Progenitor cell of endocrine pancreas (in vitro differentiated cells): ENCODE results near the gene OSBPL5. TPM values are rescaled to one million over a fixed set of nuclear protein-coding genes. Genes with fewer than 3 reads are reported as not detected.

Experiments
- DNase-seq: peaks from one replicate; pipeline ENCODE4 v3.0.0; 2021; ENCODE audit warnings: low spot score; ENCODE audit not compliant: unreplicated experiment
- H3K27ac Mint-ChIP-seq: 2 replicates; pipeline ENCODE4 v1.8.0; 2021; ENCODE audit warnings: mild to moderate bottlenecking, moderate library complexity, mixed read lengths
- H3K27me3 Mint-ChIP-seq: 2 replicates; pipeline ENCODE4 v1.8.0; 2021; ENCODE audit warnings: mixed read lengths
- H3K36me3 Mint-ChIP-seq: 2 replicates; pipeline ENCODE4 v1.8.0; 2022; ENCODE audit warnings: mixed read lengths; ENCODE audit not compliant: insufficient read depth
- H3K4me1 Mint-ChIP-seq: 2 replicates; pipeline ENCODE4 v1.8.0; 2021; ENCODE audit warnings: low read depth, mixed read lengths
- H3K4me3 Mint-ChIP-seq: 2 replicates; pipeline ENCODE4 v1.8.0; 2021; ENCODE audit warnings: low read depth, mild to moderate bottlenecking, moderate library complexity, mixed read lengths
- H3K9me3 Mint-ChIP-seq: 2 replicates; pipeline ENCODE4 v1.8.0; 2021; ENCODE audit warnings: low read depth, mixed read lengths
- total RNA-seq: library from RNA; stranded (reverse); gene quantifications from 2 replicates; pipeline ENCODE4 v1.2.1, GENCODE V29; 2021
- TF ChIP-seq, protein P1 (sequence below): fragments of 200-600 bp; sonication (generic); IDR thresholded peaks from one replicate; pipeline ENCODE4 v1.5.0; 2021; ENCODE audit warnings: antibody characterized with exemption, mild to moderate bottlenecking; ENCODE audit not compliant: unreplicated experiment

The OSBPL5 gene
- total RNA-seq, 1 donor from 2014 or later = 11.9 TPM

DNA sequence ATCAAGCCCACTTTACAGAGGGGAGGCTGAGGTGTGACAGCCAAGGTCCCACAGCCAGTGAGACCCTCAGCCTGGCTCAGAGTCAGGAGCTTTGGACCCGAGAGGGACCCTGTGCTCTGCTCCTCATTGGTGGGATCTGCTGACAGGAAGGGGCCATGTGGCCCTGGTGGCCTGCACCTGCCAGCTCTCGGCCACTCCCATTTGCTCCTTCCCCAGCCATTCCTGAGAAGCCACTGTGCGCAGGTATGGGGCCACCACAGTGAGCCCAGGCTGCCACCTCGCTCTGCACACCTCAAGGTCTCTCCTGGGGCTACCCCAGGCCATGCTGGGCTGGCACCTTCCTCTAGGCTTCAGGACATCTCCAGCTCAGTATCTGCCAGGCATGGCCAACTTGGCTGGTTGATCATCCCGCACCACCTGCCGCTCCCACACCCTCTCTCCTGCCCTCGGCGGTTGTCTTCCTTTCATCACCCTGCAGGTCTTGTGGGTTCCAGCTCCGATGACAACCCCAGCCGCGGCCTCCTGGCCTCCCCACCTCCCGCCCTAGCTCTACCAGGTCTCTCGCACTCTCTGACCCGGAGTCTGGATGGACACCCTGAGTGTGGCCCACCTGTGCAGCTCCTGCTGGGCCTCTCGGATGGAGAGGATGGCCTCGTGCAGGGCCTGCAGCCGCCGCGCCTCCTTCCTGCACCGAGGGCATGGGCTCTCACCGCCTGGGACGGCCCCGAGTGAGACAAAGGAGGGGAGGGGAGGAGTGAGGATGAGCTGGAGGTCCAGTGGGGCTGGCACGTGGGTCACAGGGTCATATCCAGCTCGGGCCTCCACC is 75.7 kb downstream of the OSBPL5 start:
- H3K36me3 Mint-ChIP-seq = no peaks in the 10 kb centered on the region
- H3K27me3 Mint-ChIP-seq = peaks cover 9% of the 10 kb centered on the region
- H3K4me3 Mint-ChIP-seq = no peak overlapping the region
- no peak overlapping the region for H3K27ac Mint-ChIP-seq
- DNase-seq = no peak
- TF ChIP-seq, protein P1, sequence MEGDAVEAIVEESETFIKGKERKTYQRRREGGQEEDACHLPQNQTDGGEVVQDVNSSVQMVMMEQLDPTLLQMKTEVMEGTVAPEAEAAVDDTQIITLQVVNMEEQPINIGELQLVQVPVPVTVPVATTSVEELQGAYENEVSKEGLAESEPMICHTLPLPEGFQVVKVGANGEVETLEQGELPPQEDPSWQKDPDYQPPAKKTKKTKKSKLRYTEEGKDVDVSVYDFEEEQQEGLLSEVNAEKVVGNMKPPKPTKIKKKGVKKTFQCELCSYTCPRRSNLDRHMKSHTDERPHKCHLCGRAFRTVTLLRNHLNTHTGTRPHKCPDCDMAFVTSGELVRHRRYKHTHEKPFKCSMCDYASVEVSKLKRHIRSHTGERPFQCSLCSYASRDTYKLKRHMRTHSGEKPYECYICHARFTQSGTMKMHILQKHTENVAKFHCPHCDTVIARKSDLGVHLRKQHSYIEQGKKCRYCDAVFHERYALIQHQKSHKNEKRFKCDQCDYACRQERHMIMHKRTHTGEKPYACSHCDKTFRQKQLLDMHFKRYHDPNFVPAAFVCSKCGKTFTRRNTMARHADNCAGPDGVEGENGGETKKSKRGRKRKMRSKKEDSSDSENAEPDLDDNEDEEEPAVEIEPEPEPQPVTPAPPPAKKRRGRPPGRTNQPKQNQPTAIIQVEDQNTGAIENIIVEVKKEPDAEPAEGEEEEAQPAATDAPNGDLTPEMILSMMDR = no peak
- no peaks in the 10 kb centered on the region for H3K4me1 Mint-ChIP-seq
- no peaks in the 10 kb centered on the region for H3K9me3 Mint-ChIP-seq

DNA sequence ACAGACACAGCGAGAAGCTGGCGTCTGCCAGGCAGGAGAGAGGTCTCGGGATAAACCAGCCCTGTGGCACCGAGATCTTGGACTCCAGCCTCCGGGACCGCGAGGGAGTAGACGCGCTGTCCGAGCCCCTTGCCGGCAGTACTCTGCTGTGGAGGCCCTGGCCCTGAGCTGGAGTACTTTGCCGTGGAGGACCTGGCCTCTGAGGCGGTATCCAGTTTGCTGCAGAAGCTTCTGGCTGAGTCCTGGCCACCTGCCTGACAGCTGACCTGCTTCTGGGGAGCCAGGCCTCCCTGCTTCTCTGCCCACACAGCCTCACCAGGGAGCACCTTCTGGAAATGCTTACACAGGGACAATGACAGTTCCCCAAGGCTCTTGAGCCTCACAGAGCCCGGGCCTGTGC is 76.3 kb downstream of the OSBPL5 start:
- DNase-seq = no peak
- H3K36me3 Mint-ChIP-seq = no peaks in the 10 kb centered on the region
- H3K9me3 Mint-ChIP-seq = no peaks in the 10 kb centered on the region
- no peak overlapping the region for H3K4me3 Mint-ChIP-seq
- peaks cover 15% of the 10 kb centered on the region for H3K27me3 Mint-ChIP-seq
- TF ChIP-seq, protein P1 = no peak
- H3K4me1 Mint-ChIP-seq = no peaks in the 10 kb centered on the region
- H3K27ac Mint-ChIP-seq = no peak overlapping the region

DNA sequence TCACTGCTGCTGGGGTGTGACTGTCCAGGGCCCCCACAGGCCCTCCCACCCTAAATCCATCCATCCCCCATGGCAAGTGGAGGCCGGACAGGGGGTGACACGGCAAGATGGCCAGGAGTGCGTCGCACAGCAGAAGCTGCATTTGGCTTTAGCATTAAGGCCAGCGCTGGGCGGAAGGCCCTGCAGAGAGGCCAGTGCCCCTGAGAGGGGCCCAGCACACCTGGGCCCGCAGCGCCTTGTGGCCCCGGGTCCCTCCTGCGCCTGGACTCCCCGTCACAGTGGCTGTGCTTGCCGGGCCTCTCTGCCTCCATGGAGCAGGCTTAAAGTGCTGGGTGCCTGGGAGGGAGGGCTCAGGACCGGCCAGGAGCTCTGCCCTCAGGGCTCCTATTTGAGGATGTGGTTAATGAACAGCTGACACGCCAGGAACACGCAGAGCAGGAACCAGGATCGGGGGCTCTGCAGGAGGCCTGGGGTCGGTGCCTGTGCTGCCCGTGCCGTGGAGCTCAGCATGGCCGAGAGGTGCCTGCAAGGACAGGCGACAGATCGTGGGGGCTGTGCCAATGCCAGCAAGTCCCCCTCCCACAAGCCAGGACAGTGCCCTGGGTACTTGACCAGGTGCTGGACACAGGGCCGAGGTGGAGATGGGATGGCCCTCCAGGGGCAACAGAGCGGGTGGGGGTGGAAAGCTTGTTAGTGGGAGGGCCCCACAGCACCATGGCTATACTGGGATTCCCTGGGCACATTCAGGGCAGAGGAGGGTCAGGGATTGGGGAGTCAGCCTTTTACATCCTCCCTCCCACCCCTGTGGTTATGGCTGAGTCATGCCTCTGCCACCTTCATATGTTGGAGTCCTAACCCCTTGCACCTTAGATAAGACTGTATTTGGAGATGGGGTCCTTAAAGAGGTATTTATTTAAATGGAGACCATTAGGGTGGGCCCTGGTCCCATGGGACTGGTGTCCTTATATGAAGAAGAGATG is 77.0 kb downstream of the OSBPL5 start:
- Mint-ChIP-seq H3K9me3 (no peaks in the 10 kb centered on the region), H3K36me3 (no peaks in the 10 kb centered on the region), H3K27me3 (peaks cover 15% of the 10 kb centered on the region), H3K27ac (no peak overlapping the region), H3K4me1 (no peaks in the 10 kb centered on the region), H3K4me3 (no peak overlapping the region)
- TF ChIP-seq, protein P1 = no peak
- no peak for DNase-seq

DNA sequence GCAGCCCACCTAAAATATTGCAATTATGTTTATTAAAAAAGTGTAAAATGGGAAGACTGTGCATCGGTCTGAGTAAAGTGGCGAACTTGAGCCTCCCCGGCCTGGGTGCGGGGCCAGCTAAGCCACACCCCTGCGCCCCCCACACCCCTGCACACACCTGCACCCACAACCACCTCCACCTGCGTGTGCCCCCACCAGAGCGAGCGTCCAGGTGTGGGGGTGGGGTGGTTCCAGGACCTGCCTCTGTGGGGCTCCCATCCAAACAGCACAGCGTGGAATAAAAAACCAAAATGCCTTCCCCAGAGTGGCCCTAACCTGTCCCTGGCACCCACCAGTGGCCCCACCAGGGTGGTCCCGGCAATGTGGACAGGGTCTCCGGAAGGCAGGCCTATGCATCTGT is 77.7 kb downstream of the OSBPL5 start:
- DNase-seq = no peak
- Mint-ChIP-seq H3K9me3 (no peaks in the 10 kb centered on the region), H3K4me1 (no peaks in the 10 kb centered on the region), H3K27me3 (peaks cover 20% of the 10 kb centered on the region), H3K27ac (no peak overlapping the region), H3K36me3 (no peaks in the 10 kb centered on the region), H3K4me3 (no peak overlapping the region)
- TF ChIP-seq, protein P1 = no peak

DNA sequence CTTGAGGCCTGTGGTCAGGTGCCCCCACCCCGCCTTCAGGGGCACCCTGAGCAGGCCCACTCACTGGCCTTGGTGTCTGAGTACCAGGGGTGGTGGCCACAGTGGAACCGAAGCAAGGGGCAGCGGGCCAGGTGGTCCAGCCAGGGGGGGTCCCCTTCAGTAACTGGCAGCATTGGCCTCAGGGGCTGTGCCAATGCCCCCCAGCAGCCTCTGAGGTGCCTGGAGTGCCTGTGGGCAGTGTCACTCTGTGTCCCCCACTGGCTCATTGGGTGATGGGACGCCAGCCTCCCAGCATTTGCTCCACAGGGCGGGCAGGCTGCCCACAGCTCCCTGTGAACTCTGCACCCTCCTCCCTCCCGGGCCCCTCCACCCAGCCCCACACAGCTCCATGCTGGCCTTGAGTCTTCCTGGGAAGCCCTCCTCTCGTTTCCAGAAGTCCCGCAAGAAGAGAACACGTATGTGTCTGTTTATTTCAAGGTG is 78.4 kb downstream of the OSBPL5 start:
- Mint-ChIP-seq H3K36me3 (no peaks in the 10 kb centered on the region), H3K9me3 (no peaks in the 10 kb centered on the region), H3K4me1 (no peaks in the 10 kb centered on the region), H3K27ac (no peak overlapping the region), H3K4me3 (no peak overlapping the region), H3K27me3 (peaks cover 20% of the 10 kb centered on the region)
- TF ChIP-seq, protein P1 = no peak
- DNase-seq = no peak
